Lung (tissue), 12 donors: ENCODE data around the gene DIP2C. TPM values are rescaled to one million over a fixed set of nuclear protein-coding genes. Genes with fewer than 3 reads are reported as not detected.
A peak's percentile ranks its signal among the peaks of the same experiment; 100 is the strongest.

Experiments
- ATAC-seq: fragments of 200-7000 bp; cut with Tn5 transposase; one replicate; pipeline ENCODE4 v1.9.1; 2020; ENCODE audit warnings: moderate number of reproducible peaks; ENCODE audit not compliant: insufficient read depth, low FRiP score
- DNase-seq, 3 donors: peaks; one replicate each; pipeline ENCODE4 v3.0.0-alpha.2; 2013 to 2017
- H3K27ac ChIP-seq, 2 donors: one replicate each; pipeline ENCODE4 v1.5.1; 2013; ENCODE audit warnings: mild to moderate bottlenecking in 2 of 2, moderate library complexity in 2 of 2, control low read depth in 1 of 2, inconsistent platforms in 1 of 2, low read depth in 1 of 2, low read length in 1 of 2
- H3K27me3 ChIP-seq, 3 donors: one replicate each; pipeline ENCODE4 v1.5.1; 2013; ENCODE audit warnings: low read length in 2 of 3; ENCODE audit not compliant: control insufficient read depth in 3 of 3, insufficient read depth in 3 of 3
- H3K36me3 ChIP-seq, 4 donors: one replicate each; pipeline ENCODE4 v1.5.1; 2013; ENCODE audit warnings: low read length in 4 of 4, mild to moderate bottlenecking in 1 of 4, moderate library complexity in 1 of 4; ENCODE audit not compliant: control insufficient read depth in 4 of 4, insufficient read depth in 4 of 4
- H3K4me1 ChIP-seq, 5 donors: one replicate each; pipeline ENCODE4 v1.5.1; 2013; ENCODE audit warnings: low read length in 5 of 5, mild to moderate bottlenecking in 2 of 5, moderate library complexity in 1 of 5; ENCODE audit not compliant: control insufficient read depth in 5 of 5, insufficient read depth in 5 of 5
- H3K4me3 ChIP-seq: one replicate; pipeline ENCODE4 v1.5.1; 2013; ENCODE audit warnings: mild to moderate bottlenecking, control low read depth, moderate library complexity
- H3K9ac ChIP-seq, 2 donors: one replicate each; pipeline ENCODE4 v1.5.1; 2013; ENCODE audit warnings: low read length in 2 of 2, control low read depth in 1 of 2; ENCODE audit not compliant: insufficient read depth in 1 of 2
- H3K9me3 ChIP-seq, 4 donors: one replicate each; pipeline ENCODE4 v1.5.1; 2013; ENCODE audit warnings: low read length in 3 of 4, mild to moderate bottlenecking in 1 of 4, moderate library complexity in 1 of 4; ENCODE audit not compliant: control insufficient read depth in 4 of 4, insufficient read depth in 3 of 4
- WGBS, 2 donors: extraction: QIAGEN DNeasy Blood & Tissue Kit; methylation state at CpG; one replicate each; pipeline ENCODE4 v1.1.7; 2013; 5-methylcytosine and 5-hydroxymethylcytosine counted together
- polyA plus RNA-seq, 2 donors: library from polyadenylated mRNA; stranded (reverse); fragments of 200-250 nt; gene quantifications; one replicate each; pipeline ENCODE4 v1.2.1, GENCODE V29; 2013
- total RNA-seq, 2 donors: library from RNA; depleted of rRNA in 1 of 2; stranded (reverse); fragments of >200 nt in 1 of 2; gene quantifications; one replicate each; pipeline ENCODE4 v1.2.1, GENCODE V29; 2014 to 2021
- TF ChIP-seq, protein P1 (sequence below): IDR thresholded peaks from 2 replicates; pipeline ENCODE4 v1.5.1; 2012; ENCODE audit warnings: mild to moderate bottlenecking; ENCODE audit errors: control extremely low read depth, extremely low read depth
- donor health status: control.
- donor health status: control.
- donor health status: Bipolar disorder and iron deficiency.
- donor health status: healthy.
- donor health status: DM: yes; HTN: yes; CAD: no.

The DIP2C gene
- total and polyA plus RNA-seq, 4 donors: 3.6 to 20.0 (median 9.5) TPM

DNA sequence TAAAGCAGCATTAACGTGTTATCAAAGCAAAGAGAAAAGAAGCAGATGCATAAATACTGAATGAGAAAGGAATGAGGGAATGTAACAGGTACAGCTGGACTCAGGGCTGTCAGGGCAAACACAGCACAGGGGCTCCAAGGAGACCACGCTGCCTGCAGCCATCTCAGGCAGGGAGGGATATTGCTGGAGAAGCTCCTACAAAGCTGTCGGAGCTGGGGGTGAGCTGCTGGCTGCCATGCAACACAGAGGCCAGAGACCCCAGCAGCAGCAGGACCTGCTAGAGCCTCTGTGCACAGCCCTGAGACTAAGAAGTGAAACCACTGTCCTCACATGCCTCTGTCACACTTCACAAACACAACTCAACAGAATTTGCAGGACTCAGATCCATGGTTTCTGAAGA, 235.8 kb downstream of the DIP2C start:
- no peaks in the 10 kb centered on the region for H3K36me3 ChIP-seq
- no peaks in the 10 kb centered on the region for H3K27me3 ChIP-seq
- TF ChIP-seq, protein P1, sequence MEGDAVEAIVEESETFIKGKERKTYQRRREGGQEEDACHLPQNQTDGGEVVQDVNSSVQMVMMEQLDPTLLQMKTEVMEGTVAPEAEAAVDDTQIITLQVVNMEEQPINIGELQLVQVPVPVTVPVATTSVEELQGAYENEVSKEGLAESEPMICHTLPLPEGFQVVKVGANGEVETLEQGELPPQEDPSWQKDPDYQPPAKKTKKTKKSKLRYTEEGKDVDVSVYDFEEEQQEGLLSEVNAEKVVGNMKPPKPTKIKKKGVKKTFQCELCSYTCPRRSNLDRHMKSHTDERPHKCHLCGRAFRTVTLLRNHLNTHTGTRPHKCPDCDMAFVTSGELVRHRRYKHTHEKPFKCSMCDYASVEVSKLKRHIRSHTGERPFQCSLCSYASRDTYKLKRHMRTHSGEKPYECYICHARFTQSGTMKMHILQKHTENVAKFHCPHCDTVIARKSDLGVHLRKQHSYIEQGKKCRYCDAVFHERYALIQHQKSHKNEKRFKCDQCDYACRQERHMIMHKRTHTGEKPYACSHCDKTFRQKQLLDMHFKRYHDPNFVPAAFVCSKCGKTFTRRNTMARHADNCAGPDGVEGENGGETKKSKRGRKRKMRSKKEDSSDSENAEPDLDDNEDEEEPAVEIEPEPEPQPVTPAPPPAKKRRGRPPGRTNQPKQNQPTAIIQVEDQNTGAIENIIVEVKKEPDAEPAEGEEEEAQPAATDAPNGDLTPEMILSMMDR: no peak
- no peak for ATAC-seq
- DNase-seq: no peak
- 71 to 89% methylated on average over 3 of the region's 3 CpGs for WGBS, 2 donors
- no peaks in the 10 kb centered on the region for H3K9me3 ChIP-seq
- H3K4me3 ChIP-seq: no peak overlapping the region
- H3K4me1 ChIP-seq: peaks cover 3 to 15% (median 8%) of the 10 kb centered on the region in 5 donors
- H3K9ac ChIP-seq: no peak overlapping the region
- H3K27ac ChIP-seq: no peak overlapping the region

- Histone ChIP-seq H3K4me3 (no peak overlapping the region), H3K4me1 (peaks cover 0 to 15% (median 8%) of the 10 kb centered on the region in 5 donors), H3K27me3 (no peaks in the 10 kb centered on the region), H3K27ac (no peak overlapping the region), H3K9ac (no peak overlapping the region), H3K9me3 (no peaks in the 10 kb centered on the region), H3K36me3 (no peaks in the 10 kb centered on the region)
- TF ChIP-seq, protein P1: no peak
- DNase-seq (peak; percentile 48 to 79 (median 70)), ATAC-seq (no peak)
- WGBS, 2 donors: 87 to 90% methylated on average over 24 of the region's 24 CpGs
Observed at GRCh38 chr10:452512-453426, 236.7 kb downstream of the DIP2C start.

- ATAC-seq (no peak), DNase-seq (no peak)
- Histone ChIP-seq H3K4me3 (no peak overlapping the region), H3K36me3 (no peaks in the 10 kb centered on the region), H3K27ac (no peak overlapping the region), H3K9me3 (no peaks in the 10 kb centered on the region), H3K9ac (no peak overlapping the region), H3K27me3 (no peaks in the 10 kb centered on the region), H3K4me1 (peaks cover 0 to 15% (median 8%) of the 10 kb centered on the region in 5 donors)
- TF ChIP-seq, protein P1: no peak
- WGBS, 2 donors: 74 to 82% methylated on average over 7 of the region's 7 CpGs
Observed at GRCh38 chr10:451856-452255, 237.6 kb downstream of the DIP2C start.
